Mesenchymal stem cell (in vitro differentiated cells and primary cell): ENCODE results near the gene OR7C1.
A peak's percentile ranks its signal among the peaks of the same experiment; 100 is the strongest.
"Not testable (repeated sequence)": the region's sequence is repeated elsewhere in the genome, so short reads cannot be mapped to it uniquely, and the experiment has no call there.

Experiments
- DNase-seq: peaks from one replicate; pipeline ENCODE4 v3.0.0-alpha.2; 2013
- H2AFZ ChIP-seq: one replicate; pipeline ENCODE4 v1.6.1; 2013; ENCODE audit warnings: low read depth, mild to moderate bottlenecking, control low read depth, inconsistent platforms, low read length, moderate library complexity
- H2AK5ac ChIP-seq: 2 replicates; pipeline ENCODE4 v1.6.1; 2013; ENCODE audit warnings: low read length, moderate library complexity, mild to moderate bottlenecking, inconsistent platforms; ENCODE audit not compliant: severe bottlenecking
- H2BK120ac ChIP-seq: one replicate; pipeline ENCODE4 v1.6.1; 2013; ENCODE audit warnings: low read depth, mild to moderate bottlenecking, inconsistent platforms, low read length, moderate library complexity
- H2BK12ac ChIP-seq, 2 experiments: one replicate each; pipeline ENCODE4 v1.6.1; 2013; ENCODE audit warnings: inconsistent platforms in 2 of 2, low read length in 2 of 2, mild to moderate bottlenecking in 2 of 2, moderate library complexity in 2 of 2, control low read depth in 1 of 2
- H2BK15ac ChIP-seq: one replicate; pipeline ENCODE4 v1.6.1; 2013; ENCODE audit warnings: mild to moderate bottlenecking, low read depth, inconsistent platforms; ENCODE audit not compliant: poor library complexity, severe bottlenecking
- H2BK5ac ChIP-seq: 2 replicates; pipeline ENCODE4 v1.6.1; 2013; ENCODE audit warnings: low read depth, mild to moderate bottlenecking, low read length, control low read depth, inconsistent platforms; ENCODE audit not compliant: poor library complexity, severe bottlenecking
- H3K14ac ChIP-seq, 2 experiments: one replicate each; pipeline ENCODE4 v1.6.1; 2013; ENCODE audit warnings: inconsistent platforms in 2 of 2, low read length in 2 of 2, control low read depth in 1 of 2, mild to moderate bottlenecking in 1 of 2, moderate library complexity in 1 of 2
- H3K18ac ChIP-seq, 2 experiments: one replicate each; pipeline ENCODE4 v1.6.1; 2013; ENCODE audit warnings: inconsistent platforms in 2 of 2, low read length in 2 of 2, control low read depth in 1 of 2, low read depth in 1 of 2, mild to moderate bottlenecking in 1 of 2
- H3K23ac ChIP-seq, 2 experiments: one replicate each; pipeline ENCODE4 v1.6.1; 2013; ENCODE audit warnings: inconsistent platforms in 2 of 2, low read length in 2 of 2, mild to moderate bottlenecking in 2 of 2, moderate library complexity in 2 of 2, control low read depth in 1 of 2
- H3K27ac ChIP-seq: 2 replicates; pipeline ENCODE4 v1.5.1; 2013; ENCODE audit warnings: mild to moderate bottlenecking, moderate library complexity, low read length, control low read depth, inconsistent platforms; ENCODE audit not compliant: poor library complexity, severe bottlenecking
- H3K27me3 ChIP-seq, 2 experiments: 2 replicates each; pipeline versions ENCODE4 v1.6.1 to v1.7.0; 2013; ENCODE audit warnings: low read length in 2 of 2, mild to moderate bottlenecking in 2 of 2, moderate library complexity in 2 of 2, control low read depth in 1 of 2, inconsistent platforms in 1 of 2; ENCODE audit not compliant: control insufficient read depth in 1 of 2, insufficient read depth in 1 of 2
- H3K36me3 ChIP-seq, 2 experiments: 2 replicates each; pipeline versions ENCODE4 v1.6.1 to v1.7.0; 2013; ENCODE audit warnings: low read length in 2 of 2, control low read depth in 1 of 2, inconsistent platforms in 1 of 2, low read depth in 1 of 2, mild to moderate bottlenecking in 1 of 2; ENCODE audit not compliant: insufficient read depth in 2 of 2, control insufficient read depth in 1 of 2
- H3K4ac ChIP-seq, 2 experiments: one replicate each; pipeline ENCODE4 v1.6.1; 2013; ENCODE audit warnings: inconsistent platforms in 2 of 2, low read length in 2 of 2, mild to moderate bottlenecking in 2 of 2, moderate library complexity in 2 of 2, control low read depth in 1 of 2, low read depth in 1 of 2
- H3K4me1 ChIP-seq: 2 replicates; pipeline ENCODE4 v1.6.1; 2013; ENCODE audit warnings: low read depth, low read length, control low read depth; ENCODE audit not compliant: control insufficient read depth, insufficient read depth
- H3K4me2 ChIP-seq: 2 replicates; pipeline ENCODE4 v1.6.1; 2013; ENCODE audit warnings: low read length, mild to moderate bottlenecking, inconsistent platforms; ENCODE audit not compliant: poor library complexity, severe bottlenecking
- H3K4me3 ChIP-seq, 2 experiments: 2 replicates each; pipeline versions ENCODE4 v1.5.1 to v1.7.0; 2013; ENCODE audit warnings: low read length in 2 of 2, mild to moderate bottlenecking in 2 of 2, control low read depth in 1 of 2, low read depth in 1 of 2; ENCODE audit not compliant: insufficient read depth in 1 of 2
- H3K79me1 ChIP-seq: replicated peaks from 2 replicates; pipeline ENCODE4 v1.6.1; 2013; ENCODE audit warnings: mild to moderate bottlenecking, control low read depth, low read length, inconsistent platforms; ENCODE audit not compliant: poor library complexity, severe bottlenecking
- H3K9ac ChIP-seq: 2 replicates; pipeline ENCODE4 v1.7.0; 2013; ENCODE audit warnings: mild to moderate bottlenecking, low read length, moderate library complexity
- H3K9me3 ChIP-seq: 2 replicates; pipeline ENCODE4 v1.7.0; 2013; ENCODE audit warnings: mild to moderate bottlenecking, low read length; ENCODE audit not compliant: control insufficient read depth
- H4K8ac ChIP-seq: one replicate; pipeline ENCODE4 v1.6.1; 2013; ENCODE audit warnings: inconsistent platforms, mild to moderate bottlenecking, low read length, moderate library complexity
- H4K91ac ChIP-seq: one replicate; pipeline ENCODE4 v1.6.1; 2013; ENCODE audit warnings: mild to moderate bottlenecking, low read length, inconsistent platforms
- WGBS: methylation state at CpG from one replicate; pipeline ENCODE4 v1.1.7; 2013; ENCODE audit warnings: mixed read lengths; 5-methylcytosine and 5-hydroxymethylcytosine counted together

The OR7C1 gene

DNA sequence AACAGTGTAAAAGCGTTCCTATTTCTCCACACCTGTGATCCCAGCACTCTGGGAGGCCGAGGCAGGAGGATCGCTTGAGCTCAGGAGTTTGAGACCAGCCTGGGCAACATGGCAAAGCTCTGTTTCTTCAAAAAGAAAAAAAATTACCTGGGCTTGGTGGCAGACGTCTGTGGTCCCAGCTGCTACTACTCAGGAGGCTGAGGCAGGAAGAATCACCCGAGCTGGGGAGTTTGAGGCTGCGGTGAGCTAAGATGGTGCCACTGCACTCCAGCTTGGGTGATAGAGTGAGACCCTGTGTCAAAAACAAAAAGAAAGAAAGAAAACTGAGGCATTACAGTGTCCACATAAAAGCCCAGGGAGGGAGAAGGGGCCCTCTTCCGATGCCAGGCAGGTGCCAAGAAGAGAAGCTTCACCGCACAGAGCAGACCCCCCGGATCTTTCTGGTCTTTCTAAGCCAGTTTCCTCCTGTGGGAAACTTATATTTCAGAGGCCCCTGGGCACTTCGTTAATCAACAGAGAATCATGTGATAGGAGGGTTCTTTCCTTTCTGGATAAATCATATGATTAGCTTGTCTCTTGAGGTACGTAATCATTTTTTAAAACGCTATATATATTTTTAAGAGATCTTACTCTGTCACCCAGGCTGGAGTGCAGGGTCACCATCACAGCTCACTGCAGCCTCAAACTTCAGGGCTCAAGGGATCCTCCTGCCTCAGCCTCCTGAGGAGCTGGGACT is 56.7 kb downstream of the OR7C1 start, which contains the start of gene ADGRE2:
Gene ADGRE2 (minus strand): TSS at position 451 of the 736 bp plus-strand sequence. CDS start 1,804 bp downstream, outside the sequence.
- not testable (repeated sequence) for H3K4me3 ChIP-seq, H3K27me3 ChIP-seq, H2BK15ac ChIP-seq, H2BK5ac ChIP-seq, H3K36me3 ChIP-seq, H3K4me1 ChIP-seq, H2BK120ac ChIP-seq, H3K18ac ChIP-seq, H3K14ac ChIP-seq, H3K4me2 ChIP-seq, H2AK5ac ChIP-seq, H2BK12ac ChIP-seq, H3K9me3 ChIP-seq, H3K23ac ChIP-seq, H2AFZ ChIP-seq, H3K9ac ChIP-seq, H3K27ac ChIP-seq, DNase-seq, H3K4ac ChIP-seq, H3K79me1 ChIP-seq, H4K91ac ChIP-seq, H4K8ac ChIP-seq
- 89% methylated on average over 11 of the region's 12 CpGs for WGBS

DNA sequence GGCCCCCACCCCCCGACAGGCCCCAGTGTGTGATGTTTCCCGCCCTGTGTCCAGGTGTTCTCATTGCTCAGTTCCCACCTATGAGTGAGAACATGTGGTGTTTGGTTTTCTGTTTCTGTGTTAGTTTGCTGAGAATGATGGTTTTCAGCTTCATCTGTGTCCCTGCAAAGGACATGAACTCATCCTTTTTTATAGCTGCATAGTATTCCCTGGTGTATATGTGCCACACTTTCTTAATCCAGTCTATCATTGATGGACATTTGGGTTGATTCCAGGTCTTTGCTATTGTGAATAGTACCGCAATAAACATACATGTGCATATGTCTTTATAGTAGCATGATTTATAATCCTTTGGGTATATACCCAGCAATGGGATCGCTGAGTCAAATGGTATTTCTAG is 57.3 kb downstream of the OR7C1 start:
- H2AFZ ChIP-seq, H4K8ac ChIP-seq, H3K27ac ChIP-seq, H3K4me2 ChIP-seq, H3K36me3 ChIP-seq, H2BK120ac ChIP-seq, H3K4me3 ChIP-seq, H2AK5ac ChIP-seq, H3K4ac ChIP-seq, H3K79me1 ChIP-seq, H3K27me3 ChIP-seq, H3K4me1 ChIP-seq, DNase-seq, H3K9me3 ChIP-seq, H2BK5ac ChIP-seq, H2BK15ac ChIP-seq, H3K14ac ChIP-seq, H3K18ac ChIP-seq, H2BK12ac ChIP-seq, H3K9ac ChIP-seq, H4K91ac ChIP-seq, H3K23ac ChIP-seq: not testable (repeated sequence)
- WGBS, result 89% methylated on average over 1 of the region's 4 CpGs

DNA sequence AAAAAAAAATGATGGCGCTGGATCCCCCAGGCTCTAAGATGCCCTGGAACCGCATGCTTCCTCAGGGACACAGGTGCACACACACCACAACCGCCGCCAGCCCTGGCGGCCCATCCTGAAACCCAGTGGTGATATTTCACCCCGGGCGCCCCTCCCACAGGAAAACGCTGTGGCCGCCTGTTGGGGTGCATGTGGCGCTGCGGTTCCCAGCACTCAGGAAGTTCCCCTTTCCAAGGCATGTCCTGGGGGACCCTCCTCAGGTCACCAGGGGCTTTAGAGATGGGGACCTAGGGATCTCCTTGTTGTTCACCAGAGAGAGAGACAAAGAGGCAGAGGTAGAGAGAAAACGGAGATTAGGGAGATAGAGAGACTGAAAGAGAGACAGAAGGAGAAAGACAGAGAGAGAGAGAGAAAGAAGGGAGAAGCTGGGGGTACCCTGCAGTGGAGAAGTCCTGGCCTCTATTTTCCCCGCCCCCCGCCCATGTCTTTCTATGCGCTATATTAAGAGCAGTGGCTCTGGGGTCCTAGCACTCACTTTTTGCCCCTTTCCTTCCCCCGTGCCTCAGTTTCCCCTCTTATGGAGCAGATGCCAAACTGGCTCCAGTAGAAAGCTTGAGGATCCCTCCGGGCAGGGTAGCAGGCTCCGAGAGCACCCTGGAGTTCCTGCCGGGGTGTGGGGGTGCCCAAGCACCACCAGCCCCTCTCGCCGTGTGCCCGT is 59.0 kb downstream of the OR7C1 start:
- peak overlapping the region; percentile 53 for H3K9ac ChIP-seq
- no peaks in the 10 kb centered on the region for H3K79me1 ChIP-seq
- H3K27me3 ChIP-seq, result peaks cover 0 to 8% of the 10 kb centered on the region in 2 experiments
- no peak overlapping the region for H3K18ac ChIP-seq
- no peak overlapping the region for H2BK5ac ChIP-seq
- DNase-seq, result no peak
- no peak overlapping the region for H2BK120ac ChIP-seq
- no peak overlapping the region for H3K4ac ChIP-seq
- H3K4me2 ChIP-seq, result no peak overlapping the region
- H3K4me1 ChIP-seq, result no peaks in the 10 kb centered on the region
- no peak overlapping the region for H3K23ac ChIP-seq
- H4K91ac ChIP-seq, result no peak overlapping the region
- H3K4me3 ChIP-seq, result peak overlapping the region in 1 of 2 experiments; percentile 66
- 8% methylated on average over 20 of the region's 22 CpGs for WGBS
- H3K9me3 ChIP-seq, result no peaks in the 10 kb centered on the region
- H2AK5ac ChIP-seq, result no peak overlapping the region
- no peak overlapping the region for H3K14ac ChIP-seq
- H4K8ac ChIP-seq, result no peak overlapping the region
- no peak overlapping the region for H2BK15ac ChIP-seq
- no peak overlapping the region for H2AFZ ChIP-seq
- H3K27ac ChIP-seq, result no peak overlapping the region
- no peaks in the 10 kb centered on the region for H3K36me3 ChIP-seq
- H2BK12ac ChIP-seq, result no peak overlapping the region

DNA sequence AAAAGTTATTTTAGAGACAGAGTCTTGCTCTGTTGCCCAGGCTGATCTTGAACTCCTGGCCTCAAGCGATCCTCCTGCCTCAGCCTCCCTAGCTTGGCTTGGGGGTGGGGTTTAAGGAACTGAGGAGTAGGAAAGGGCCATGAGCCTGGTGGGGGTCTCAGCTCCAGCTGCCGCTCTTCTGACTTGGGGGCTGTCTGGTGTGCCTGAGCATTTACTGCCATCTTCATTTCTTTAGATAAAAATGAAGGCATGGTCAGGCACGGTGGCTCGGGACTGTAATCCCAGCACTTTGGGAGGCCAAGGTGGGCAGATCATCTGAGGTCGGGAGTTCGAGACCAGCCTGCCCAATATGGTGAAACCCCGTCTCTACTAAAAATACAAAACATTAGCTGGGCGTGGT is 59.7 kb downstream of the OR7C1 start:
- 84% methylated on average over 8 of the region's 8 CpGs for WGBS
- H3K18ac ChIP-seq, H2BK5ac ChIP-seq, H4K91ac ChIP-seq, H3K14ac ChIP-seq, H3K9ac ChIP-seq, H2AFZ ChIP-seq, H2BK120ac ChIP-seq, H3K23ac ChIP-seq, H3K27ac ChIP-seq, H3K79me1 ChIP-seq, H3K36me3 ChIP-seq, H3K4me1 ChIP-seq, DNase-seq, H3K9me3 ChIP-seq, H3K27me3 ChIP-seq, H2BK15ac ChIP-seq, H3K4me3 ChIP-seq, H4K8ac ChIP-seq, H3K4ac ChIP-seq, H2BK12ac ChIP-seq, H3K4me2 ChIP-seq, H2AK5ac ChIP-seq: not testable (repeated sequence)
